ENCODE results near the gene NFS1.

GRCh38 chr20:35653893-35654292 lies 45.3 kb downstream of the NFS1 start:
- TF ChIP-seq CTCF (IDR thresholded peaks at IDR 0.05; ENCODE audit: low read depth, low read length) (no peak), EZH2phosphoT487 (IDR thresholded peaks at IDR 0.05; ENCODE audit: low read depth) (no peak)
